HEK293 (cell line): ENCODE data around the gene ACSL3.

ENCODE experiments used
- SP2 ChIP-seq: fragments of 450-650 bp; formaldehyde crosslinking; IDR thresholded peaks from 2 replicates; pipeline ENCODE4 v1.5.1; 2016; ENCODE audit warnings: missing biosample characterization, missing genetic modification characterization
- ZBTB7A ChIP-seq: fragments of 450-650 bp; formaldehyde crosslinking; IDR thresholded peaks from 2 replicates; pipeline ENCODE4 v1.5.1; 2016; ENCODE audit warnings: low read depth, missing biosample characterization, missing genetic modification characterization
- ZNF10 ChIP-seq: fragments of 450-650 bp; formaldehyde crosslinking; IDR thresholded peaks from 2 replicates; pipeline ENCODE4 v1.5.1; 2017; ENCODE audit warnings: missing biosample characterization, missing genetic modification characterization
- ZNF121 ChIP-seq: fragments of 450-650 bp; formaldehyde crosslinking; IDR thresholded peaks from 2 replicates; pipeline ENCODE4 v1.5.1; 2016; ENCODE audit warnings: missing biosample characterization, missing genetic modification characterization
- ZNF341 ChIP-seq: fragments of 450-650 bp; formaldehyde crosslinking; IDR thresholded peaks from 2 replicates; pipeline ENCODE4; 2016; ENCODE audit warnings: low read depth, missing biosample characterization, missing genetic modification characterization
- ZNF510 ChIP-seq: fragments of 450-650 bp; formaldehyde crosslinking; IDR thresholded peaks from 2 replicates; pipeline ENCODE4 v1.5.1; 2018; ENCODE audit warnings: mild to moderate bottlenecking, missing genetic modification characterization, missing biosample characterization; ENCODE audit not compliant: insufficient replicate concordance
- ZNF548 ChIP-seq: fragments of 450-650 bp; formaldehyde crosslinking; IDR thresholded peaks from 2 replicates; pipeline ENCODE4 v1.5.1; 2016; ENCODE audit warnings: missing biosample characterization, missing genetic modification characterization
- ZNF747 ChIP-seq: fragments of 450-650 bp; formaldehyde crosslinking; IDR thresholded peaks from 2 replicates; pipeline ENCODE4 v1.5.1; 2016; ENCODE audit warnings: missing biosample characterization, missing genetic modification characterization
- TF ChIP-seq, protein P1 (sequence below): fragments of 450-650 bp; formaldehyde crosslinking; IDR thresholded peaks from 2 replicates; pipeline ENCODE4 v1.5.1; 2016; ENCODE audit warnings: missing biosample characterization, missing genetic modification characterization
- TF ChIP-seq, protein P2 (sequence below): fragments of 450-650 bp; formaldehyde crosslinking; IDR thresholded peaks from 2 replicates; pipeline ENCODE4 v1.5.1; 2016; ENCODE audit warnings: missing biosample characterization, missing genetic modification characterization
- TF ChIP-seq, protein P3 (sequence below): fragments of 450-650 bp; IDR thresholded peaks from 2 replicates; pipeline ENCODE4 v1.5.1; 2018; ENCODE audit warnings: missing biosample characterization, mild to moderate bottlenecking, missing genetic modification characterization
- TF ChIP-seq, protein P4 (sequence below): fragments of 450-650 bp; formaldehyde crosslinking; optimal IDR thresholded peaks from 2 replicates; pipeline ENCODE3; 2016; ENCODE audit warnings: missing biosample characterization, mild to moderate bottlenecking, missing genetic modification characterization

DNA sequence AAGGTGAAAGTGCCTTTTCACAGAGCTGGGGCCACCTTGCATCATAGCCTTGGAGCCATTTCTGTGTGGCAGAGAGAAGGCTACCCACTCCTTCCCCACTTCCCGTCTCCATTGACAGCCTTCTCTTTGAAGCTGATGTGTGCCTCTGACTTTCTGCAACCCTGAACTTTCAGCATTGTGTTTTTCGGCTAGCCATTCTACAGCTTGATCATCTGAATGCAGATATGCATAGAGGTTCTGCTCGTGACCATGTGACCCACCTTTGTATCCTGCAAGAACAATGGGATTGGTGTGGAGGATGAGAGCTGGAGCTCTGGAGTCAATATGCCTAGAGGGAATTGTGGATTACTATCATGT is 122.1 kb downstream of the ACSL3 start:
- TF ChIP-seq, protein P1, sequence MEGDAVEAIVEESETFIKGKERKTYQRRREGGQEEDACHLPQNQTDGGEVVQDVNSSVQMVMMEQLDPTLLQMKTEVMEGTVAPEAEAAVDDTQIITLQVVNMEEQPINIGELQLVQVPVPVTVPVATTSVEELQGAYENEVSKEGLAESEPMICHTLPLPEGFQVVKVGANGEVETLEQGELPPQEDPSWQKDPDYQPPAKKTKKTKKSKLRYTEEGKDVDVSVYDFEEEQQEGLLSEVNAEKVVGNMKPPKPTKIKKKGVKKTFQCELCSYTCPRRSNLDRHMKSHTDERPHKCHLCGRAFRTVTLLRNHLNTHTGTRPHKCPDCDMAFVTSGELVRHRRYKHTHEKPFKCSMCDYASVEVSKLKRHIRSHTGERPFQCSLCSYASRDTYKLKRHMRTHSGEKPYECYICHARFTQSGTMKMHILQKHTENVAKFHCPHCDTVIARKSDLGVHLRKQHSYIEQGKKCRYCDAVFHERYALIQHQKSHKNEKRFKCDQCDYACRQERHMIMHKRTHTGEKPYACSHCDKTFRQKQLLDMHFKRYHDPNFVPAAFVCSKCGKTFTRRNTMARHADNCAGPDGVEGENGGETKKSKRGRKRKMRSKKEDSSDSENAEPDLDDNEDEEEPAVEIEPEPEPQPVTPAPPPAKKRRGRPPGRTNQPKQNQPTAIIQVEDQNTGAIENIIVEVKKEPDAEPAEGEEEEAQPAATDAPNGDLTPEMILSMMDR (tag by site-specific recombination) = no peak
- TF ChIP-seq ZNF747 (no peak), SP2 (no peak), ZBTB7A (tag by site-specific recombination) (no peak), ZNF548 (tag by site-specific recombination) (no peak), ZNF10 (tag by site-specific recombination) (no peak), ZNF341 (tag by site-specific recombination) (no peak), ZNF121 (tag by site-specific recombination) (no peak), ZNF510 (tag by site-specific recombination) (no peak)
- TF ChIP-seq, protein P2, sequence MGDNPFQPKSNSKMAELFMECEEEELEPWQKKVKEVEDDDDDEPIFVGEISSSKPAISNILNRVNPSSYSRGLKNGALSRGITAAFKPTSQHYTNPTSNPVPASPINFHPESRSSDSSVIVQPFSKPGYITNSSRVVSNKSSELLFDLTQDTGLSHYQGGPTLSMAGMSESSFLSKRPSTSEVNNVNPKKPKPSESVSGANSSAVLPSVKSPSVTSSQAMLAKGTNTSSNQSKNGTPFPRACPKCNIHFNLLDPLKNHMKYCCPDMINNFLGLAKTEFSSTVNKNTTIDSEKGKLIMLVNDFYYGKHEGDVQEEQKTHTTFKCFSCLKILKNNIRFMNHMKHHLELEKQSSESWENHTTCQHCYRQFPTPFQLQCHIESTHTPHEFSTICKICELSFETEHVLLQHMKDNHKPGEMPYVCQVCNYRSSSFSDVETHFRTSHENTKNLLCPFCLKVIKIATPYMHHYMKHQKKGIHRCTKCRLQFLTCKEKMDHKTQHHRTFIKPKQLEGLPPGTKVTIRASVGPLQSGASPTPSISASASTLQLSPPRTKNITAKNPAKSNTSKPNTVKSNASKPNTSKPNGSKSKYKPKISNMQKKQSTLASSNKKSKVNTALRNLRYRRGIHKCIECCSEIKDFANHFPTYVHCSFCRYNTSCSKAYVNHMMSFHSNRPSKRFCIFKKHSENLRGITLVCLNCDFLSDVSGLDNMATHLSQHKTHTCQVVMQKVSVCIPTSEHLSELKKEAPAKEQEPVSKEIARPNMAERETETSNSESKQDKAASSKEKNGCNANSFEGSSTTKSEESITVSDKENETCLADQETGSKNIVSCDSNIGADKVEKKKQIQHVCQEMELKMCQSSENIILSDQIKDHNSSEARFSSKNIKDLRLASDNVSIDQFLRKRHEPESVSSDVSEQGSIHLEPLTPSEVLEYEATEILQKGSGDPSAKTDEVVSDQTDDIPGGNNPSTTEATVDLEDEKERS (tag by site-specific recombination) = no peak
- TF ChIP-seq, protein P3, sequence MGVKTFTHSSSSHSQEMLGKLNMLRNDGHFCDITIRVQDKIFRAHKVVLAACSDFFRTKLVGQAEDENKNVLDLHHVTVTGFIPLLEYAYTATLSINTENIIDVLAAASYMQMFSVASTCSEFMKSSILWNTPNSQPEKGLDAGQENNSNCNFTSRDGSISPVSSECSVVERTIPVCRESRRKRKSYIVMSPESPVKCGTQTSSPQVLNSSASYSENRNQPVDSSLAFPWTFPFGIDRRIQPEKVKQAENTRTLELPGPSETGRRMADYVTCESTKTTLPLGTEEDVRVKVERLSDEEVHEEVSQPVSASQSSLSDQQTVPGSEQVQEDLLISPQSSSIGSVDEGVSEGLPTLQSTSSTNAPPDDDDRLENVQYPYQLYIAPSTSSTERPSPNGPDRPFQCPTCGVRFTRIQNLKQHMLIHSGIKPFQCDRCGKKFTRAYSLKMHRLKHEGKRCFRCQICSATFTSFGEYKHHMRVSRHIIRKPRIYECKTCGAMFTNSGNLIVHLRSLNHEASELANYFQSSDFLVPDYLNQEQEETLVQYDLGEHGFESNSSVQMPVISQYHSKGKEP (tag by site-specific recombination) = no peak
- TF ChIP-seq, protein P4, sequence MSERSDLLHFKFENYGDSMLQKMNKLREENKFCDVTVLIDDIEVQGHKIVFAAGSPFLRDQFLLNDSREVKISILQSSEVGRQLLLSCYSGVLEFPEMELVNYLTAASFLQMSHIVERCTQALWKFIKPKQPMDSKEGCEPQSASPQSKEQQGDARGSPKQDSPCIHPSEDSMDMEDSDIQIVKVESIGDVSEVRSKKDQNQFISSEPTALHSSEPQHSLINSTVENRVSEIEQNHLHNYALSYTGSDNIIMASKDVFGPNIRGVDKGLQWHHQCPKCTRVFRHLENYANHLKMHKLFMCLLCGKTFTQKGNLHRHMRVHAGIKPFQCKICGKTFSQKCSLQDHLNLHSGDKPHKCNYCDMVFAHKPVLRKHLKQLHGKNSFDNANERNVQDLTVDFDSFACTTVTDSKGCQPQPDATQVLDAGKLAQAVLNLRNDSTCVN = no peak
